ENCODE data around the gene MAPK8IP2. TPM values are rescaled to one million over a fixed set of nuclear protein-coding genes. Genes with fewer than 3 reads are reported as not detected.
"Not testable (repeated sequence)": the region's sequence is repeated elsewhere in the genome, so short reads cannot be mapped to it uniquely, and the experiment has no call there.

MAPK8IP2 gene
- total RNA-seq, 4 donors from 2014 or later: 1.3 to 2.9 (median 1.7) TPM

GRCh38 chr22:50612168-50612527 is 11.6 kb downstream of the MAPK8IP2 start:
- intact Hi-C loops (cut with DNase I): loop anchor here (10.0 kb wide), 1 partner anchor 87 kb away; the partner anchor contains the start of gene SCO2
- TF ChIP-seq, protein P1, sequence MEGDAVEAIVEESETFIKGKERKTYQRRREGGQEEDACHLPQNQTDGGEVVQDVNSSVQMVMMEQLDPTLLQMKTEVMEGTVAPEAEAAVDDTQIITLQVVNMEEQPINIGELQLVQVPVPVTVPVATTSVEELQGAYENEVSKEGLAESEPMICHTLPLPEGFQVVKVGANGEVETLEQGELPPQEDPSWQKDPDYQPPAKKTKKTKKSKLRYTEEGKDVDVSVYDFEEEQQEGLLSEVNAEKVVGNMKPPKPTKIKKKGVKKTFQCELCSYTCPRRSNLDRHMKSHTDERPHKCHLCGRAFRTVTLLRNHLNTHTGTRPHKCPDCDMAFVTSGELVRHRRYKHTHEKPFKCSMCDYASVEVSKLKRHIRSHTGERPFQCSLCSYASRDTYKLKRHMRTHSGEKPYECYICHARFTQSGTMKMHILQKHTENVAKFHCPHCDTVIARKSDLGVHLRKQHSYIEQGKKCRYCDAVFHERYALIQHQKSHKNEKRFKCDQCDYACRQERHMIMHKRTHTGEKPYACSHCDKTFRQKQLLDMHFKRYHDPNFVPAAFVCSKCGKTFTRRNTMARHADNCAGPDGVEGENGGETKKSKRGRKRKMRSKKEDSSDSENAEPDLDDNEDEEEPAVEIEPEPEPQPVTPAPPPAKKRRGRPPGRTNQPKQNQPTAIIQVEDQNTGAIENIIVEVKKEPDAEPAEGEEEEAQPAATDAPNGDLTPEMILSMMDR (IDR thresholded peaks at IDR 0.05): no peak
- no peak for TF ChIP-seq POLR2A (IDR thresholded peaks at IDR 0.05)
- H3K27me3 ChIP-seq: peaks cover 0 to 51% (median 0%) of the 10 kb centered on the region in 4 donors
- DNase-seq: no peak
- peaks cover 0 to 15% (median 6%) of the 10 kb centered on the region in 3 donors for H3K4me1 ChIP-seq
- no peaks in the 10 kb centered on the region for H3K36me3 ChIP-seq
- H3K27ac ChIP-seq: no peak overlapping the region
- 44 to 55% methylated on average over 6 of the region's 6 CpGs for WGBS, 2 donors
- H3K9me3 ChIP-seq: no peaks in the 10 kb centered on the region
- H3K4me3 ChIP-seq: no peak overlapping the region

DNA sequence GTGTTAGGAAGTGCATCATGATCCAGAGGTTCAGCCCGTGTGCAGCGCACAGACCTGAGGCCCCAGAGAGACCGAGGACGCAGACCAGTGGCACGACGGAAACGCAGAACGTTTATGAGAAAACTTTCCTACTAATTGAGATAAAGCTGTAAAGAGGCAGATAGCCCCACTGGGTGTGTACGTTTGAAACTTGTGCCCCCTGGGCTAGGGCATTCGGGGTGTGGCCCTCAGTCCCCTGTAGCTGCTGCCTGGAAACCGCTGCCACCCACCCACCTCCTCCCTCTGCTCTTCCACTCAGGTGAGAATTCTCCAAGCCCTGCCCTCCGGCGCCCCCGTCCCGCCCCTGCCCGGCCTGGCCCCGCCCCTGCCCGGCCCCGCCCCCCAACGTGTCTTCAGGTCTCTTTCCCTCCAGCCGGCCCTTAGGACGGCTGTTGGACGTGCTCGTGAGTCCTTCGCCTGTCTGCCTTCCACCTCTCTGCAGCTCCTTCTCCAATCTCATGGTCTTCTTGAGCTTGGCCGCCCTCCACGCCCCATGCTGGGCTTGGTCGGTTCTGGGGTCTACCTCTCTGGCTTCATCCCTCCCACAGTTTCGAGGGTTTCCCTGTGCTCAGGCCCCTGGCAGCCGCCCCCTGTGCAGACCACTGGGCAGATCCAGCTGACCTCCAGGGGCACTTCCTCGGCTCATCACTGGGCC is 12.1 kb downstream of the MAPK8IP2 start:
- Histone ChIP-seq H3K9me3 (no peaks in the 10 kb centered on the region), H3K4me1 (peaks cover 0 to 15% (median 6%) of the 10 kb centered on the region in 3 donors), H3K4me3 (no peak overlapping the region), H3K27me3 (peaks cover 0 to 46% (median 0%) of the 10 kb centered on the region in 4 donors), H3K27ac (peak overlapping the region in 3 of 4 donors; percentile 50 to 73 (median 61)), H3K36me3 (no peaks in the 10 kb centered on the region)
- 44 to 50% methylated on average over 12 to 20 of the region's 31 CpGs for WGBS, 2 donors
- DNase-seq: no peak
- no peak for TF ChIP-seq POLR2A (IDR thresholded peaks at IDR 0.05)
- TF ChIP-seq, protein P1 (IDR thresholded peaks at IDR 0.05): no peak
- intact Hi-C loops (cut with DNase I): loop anchor here (10.0 kb wide), 1 partner anchor 88 kb away; the partner anchor contains the start of gene SCO2

GRCh38 chr22:50613291-50613981 is 12.8 kb downstream of the MAPK8IP2 start:
- Histone ChIP-seq H3K4me1 (peaks cover 0 to 15% (median 6%) of the 10 kb centered on the region in 3 donors), H3K9me3 (no peaks in the 10 kb centered on the region), H3K27ac (peak overlapping the region in 3 of 4 donors; percentile 50 to 73 (median 61)), H3K36me3 (no peaks in the 10 kb centered on the region), H3K27me3 (peaks cover 0 to 40% (median 0%) of the 10 kb centered on the region in 4 donors), H3K4me3 (no peak overlapping the region)
- no peak for DNase-seq
- intact Hi-C loops (cut with DNase I): loop anchor here (10.0 kb wide), 1 partner anchor 89 kb away; the partner anchor contains the start of gene SCO2
- peak in 1 of 4 donors; percentile 9 for TF ChIP-seq POLR2A (IDR thresholded peaks at IDR 0.05)
- TF ChIP-seq, protein P1 (IDR thresholded peaks at IDR 0.05): peak in 1 of 6 experiments; percentile 29
- WGBS, 2 donors: 69 to 76% methylated on average over 8 to 14 of the region's 22 CpGs

DNA sequence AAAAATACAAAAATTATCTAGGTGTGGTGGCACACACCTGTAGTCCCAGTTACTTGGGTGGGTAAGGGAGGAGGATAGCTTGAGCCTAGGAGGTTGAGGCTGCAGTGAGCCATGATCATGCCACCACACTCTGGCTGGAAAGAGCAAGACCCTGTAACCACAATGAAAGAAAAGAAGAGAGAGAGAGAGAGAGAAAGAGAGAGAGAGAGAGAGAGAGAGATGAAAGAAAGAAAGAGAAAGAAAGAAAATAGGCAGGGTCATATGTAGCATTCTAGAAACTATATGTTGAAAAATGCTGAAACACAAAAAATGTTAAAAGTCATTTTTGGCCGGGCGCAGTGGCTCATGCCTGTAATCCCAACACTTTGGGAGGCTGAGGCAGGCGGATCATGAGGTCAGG is 13.7 kb downstream of the MAPK8IP2 start:
- H3K4me3 ChIP-seq, H3K27ac ChIP-seq, H3K36me3 ChIP-seq, DNase-seq, H3K9me3 ChIP-seq: not testable (repeated sequence)
- WGBS, 2 donors: 60 to 81% methylated on average over 3 of the region's 3 CpGs
- intact Hi-C loops (cut with DNase I): loop anchor here (10.0 kb wide), 1 partner anchor 89 kb away; the partner anchor contains the start of gene SCO2
- Histone ChIP-seq H3K27me3 (peaks cover 0 to 40% (median 0%) of the 10 kb centered on the region in 4 donors), H3K4me1 (peaks cover 0 to 15% (median 6%) of the 10 kb centered on the region in 3 donors)

- H3K4me1 ChIP-seq: peaks cover 19 to 40% (median 24%) of the 10 kb centered on the region in 3 donors
- peaks cover 0 to 15% (median 0%) of the 10 kb centered on the region in 4 donors for H3K27me3 ChIP-seq
- TF ChIP-seq, protein P1 (IDR thresholded peaks at IDR 0.05): peak in 2 of 6 experiments; percentile 86 to 87
- no peak for TF ChIP-seq POLR2A (IDR thresholded peaks at IDR 0.05)
- H3K9me3 ChIP-seq: no peaks in the 10 kb centered on the region
- H3K36me3 ChIP-seq: peaks cover 4 to 17% (median 10%) of the 10 kb centered on the region in 3 donors
- intact Hi-C loops (cut with DNase I): no loop called here
- H3K4me3 ChIP-seq: peak overlapping the region; percentile 5 to 54 (median 35)
- 4 to 6% methylated on average over 15 to 22 of the region's 25 CpGs for WGBS, 2 donors
- DNase-seq: no peak
- H3K27ac ChIP-seq: peak overlapping the region; percentile 84 to 91 (median 88)
These were observed 20.2 kb downstream of the MAPK8IP2 start for GRCh38 chr22:50620593-50621355.

All from esophagus squamous epithelium (tissue), 5 donors.